ENCODE data around the gene LMTK2. TPM values are rescaled to one million over a fixed set of nuclear protein-coding genes. Genes with fewer than 3 reads are reported as not detected.

The LMTK2 gene
- total RNA-seq, 1 donor from 2014 or later = 10.2 TPM

DNA sequence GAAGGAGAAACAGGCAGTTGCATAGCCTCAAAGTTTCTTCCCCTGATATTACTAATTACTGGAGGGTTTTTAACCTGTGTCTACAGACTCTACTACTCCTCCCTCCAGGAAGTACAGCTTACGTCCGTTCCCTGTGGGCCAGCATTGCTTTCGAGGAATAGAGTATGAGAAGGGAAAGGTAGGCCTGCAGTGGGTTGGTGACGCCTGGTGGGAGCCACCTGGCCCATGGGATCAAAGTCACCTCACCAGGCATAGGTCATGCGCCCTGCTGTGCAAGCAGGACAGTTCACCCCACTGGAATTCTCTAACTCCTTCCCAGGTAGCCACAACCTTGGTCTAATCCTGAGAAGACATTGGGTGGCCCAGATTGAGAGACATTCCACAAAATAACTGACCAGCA, 29.8 kb downstream of the LMTK2 start:
- no peak for DNase-seq (ENCODE audit: low spot score)

DNA sequence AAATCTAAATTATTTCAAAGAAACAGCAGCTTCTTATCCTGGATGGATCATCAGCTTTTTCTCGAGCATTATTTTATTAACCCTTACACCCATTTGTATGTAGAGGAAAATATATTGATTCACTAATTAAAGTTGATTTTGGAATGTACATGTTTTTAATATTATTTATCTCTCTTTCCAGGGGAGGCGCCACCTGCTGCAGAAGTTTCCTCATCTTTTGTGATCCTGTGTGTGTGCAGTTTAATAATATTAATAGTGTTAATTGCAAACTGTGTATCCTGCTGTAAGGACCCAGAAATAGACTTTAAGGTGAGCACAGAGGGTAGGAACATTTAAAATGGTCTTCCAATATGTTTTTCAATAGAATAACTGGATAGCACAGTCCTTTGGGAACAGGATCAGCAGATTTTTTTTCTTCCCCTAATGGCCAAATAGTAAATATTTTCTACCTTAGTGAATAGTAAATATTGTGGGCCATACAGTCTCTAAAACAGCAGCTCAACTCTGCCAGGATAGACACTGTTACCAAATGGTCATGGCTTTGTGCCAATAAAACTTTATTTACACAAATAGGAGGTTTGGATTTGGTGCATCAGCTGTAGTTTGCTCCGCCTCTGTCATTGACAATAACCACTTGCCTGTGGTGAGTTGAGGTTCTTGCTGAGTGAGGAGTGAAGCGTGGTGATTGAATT, 30.6 kb downstream of the LMTK2 start:
- no peak for DNase-seq (ENCODE audit: low spot score)

DNA sequence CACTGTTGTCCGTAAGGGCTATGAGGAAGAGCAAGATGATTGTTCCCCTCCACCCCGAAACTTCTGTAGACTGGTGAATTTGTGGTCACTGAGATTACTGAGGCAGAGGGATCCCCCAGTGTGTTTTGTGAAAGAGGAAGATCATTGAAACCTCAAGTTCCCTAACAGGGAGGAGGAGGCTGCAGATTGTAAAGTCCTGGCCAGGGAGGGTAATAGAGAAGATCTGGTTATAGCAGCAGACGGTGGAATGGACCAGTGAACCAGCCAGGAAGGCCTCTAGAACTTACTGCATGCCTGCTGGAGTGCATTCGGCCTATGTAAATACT, 31.1 kb downstream of the LMTK2 start:
- no peak for DNase-seq (ENCODE audit: low spot score)

DNA sequence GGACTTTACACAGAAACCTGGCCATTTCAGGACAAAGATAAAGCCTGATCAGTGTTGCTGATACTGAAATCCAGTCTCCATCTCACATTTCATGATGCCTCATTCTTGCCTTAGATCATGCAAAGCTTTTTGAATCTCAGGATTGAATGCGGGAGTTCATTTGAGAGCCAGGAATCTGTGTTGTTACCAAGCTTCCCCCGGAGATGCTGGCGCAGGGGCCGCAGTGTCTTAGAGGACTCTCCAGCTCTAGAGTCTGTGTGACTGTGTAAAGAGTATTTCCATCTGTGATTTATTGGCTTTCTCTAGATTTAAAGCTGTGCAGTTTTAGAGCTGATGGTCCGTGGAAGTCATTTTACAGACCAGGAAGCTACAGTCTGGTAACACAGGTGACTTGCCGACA, 32.0 kb downstream of the LMTK2 start:
- no peak for DNase-seq (ENCODE audit: low spot score)

DNA sequence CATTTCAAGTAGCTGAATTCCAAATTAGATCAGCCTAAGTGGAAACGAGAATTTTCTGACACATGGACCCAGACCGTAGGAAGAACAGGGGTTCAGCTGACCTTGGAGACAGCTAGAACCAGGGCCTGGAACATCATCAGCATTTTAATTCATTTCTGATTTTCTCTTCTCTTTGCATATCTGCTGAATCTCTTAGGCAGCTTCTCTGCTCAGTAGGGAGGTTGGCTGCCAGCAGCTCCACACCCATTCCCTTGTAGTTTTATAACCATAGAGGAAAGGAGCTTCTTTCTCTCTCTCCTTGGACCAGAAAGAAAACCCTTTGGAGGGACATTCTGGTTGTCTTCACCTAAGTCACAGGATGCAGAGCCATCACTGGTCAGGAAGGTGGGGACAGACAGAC, 36.0 kb downstream of the LMTK2 start:
- DNase-seq (ENCODE audit: low spot score) = no peak

DNA sequence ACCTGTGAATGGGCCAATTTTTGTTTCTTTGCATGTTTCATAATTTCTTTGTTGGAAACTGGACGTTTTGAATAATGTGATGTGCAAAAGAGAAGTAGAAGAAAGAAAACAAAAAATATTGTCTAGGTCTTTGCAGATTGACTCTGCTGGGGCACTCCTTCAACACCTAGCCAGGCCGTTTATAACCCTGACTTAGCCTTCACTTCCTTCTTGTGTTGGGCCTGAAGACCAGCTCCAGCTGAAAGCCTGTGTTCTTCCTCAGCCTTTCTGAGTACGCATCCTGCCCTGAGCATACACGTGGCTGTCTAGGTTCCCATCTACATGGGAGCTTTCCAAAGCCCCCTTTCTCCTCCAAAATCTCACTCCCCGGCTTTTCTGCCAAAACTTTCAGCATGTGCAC, 41.9 kb downstream of the LMTK2 start:
- DNase-seq (ENCODE audit: low spot score) = no peak

DNA sequence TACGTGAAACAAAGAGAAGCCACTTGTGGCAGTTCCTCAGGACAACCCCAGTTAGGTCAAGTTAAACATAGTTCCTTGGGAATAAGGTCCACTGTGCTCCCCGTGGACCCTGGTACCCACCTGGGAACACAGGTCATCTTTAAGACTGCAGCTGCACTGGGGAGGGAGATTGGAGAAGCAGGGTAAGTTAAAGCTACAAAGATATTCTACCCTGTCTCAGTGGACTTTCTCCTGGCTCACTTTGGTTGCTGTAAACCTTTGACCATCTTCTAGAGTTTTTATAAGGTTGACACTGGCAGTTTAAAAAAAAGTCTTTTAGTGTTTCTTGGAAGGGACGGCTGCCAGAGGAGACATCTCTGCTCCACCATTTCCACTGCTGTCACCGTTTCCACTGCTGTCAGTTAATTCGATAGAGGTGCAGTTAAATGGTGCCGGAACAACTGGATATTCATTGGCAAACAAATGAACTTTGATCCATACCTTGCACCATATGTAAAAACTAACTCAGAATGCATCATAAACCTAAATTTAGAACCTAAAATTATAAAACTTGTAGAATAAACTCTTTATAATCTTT, 42.5 kb downstream of the LMTK2 start:
- no peak for DNase-seq (ENCODE audit: low spot score)

DNA sequence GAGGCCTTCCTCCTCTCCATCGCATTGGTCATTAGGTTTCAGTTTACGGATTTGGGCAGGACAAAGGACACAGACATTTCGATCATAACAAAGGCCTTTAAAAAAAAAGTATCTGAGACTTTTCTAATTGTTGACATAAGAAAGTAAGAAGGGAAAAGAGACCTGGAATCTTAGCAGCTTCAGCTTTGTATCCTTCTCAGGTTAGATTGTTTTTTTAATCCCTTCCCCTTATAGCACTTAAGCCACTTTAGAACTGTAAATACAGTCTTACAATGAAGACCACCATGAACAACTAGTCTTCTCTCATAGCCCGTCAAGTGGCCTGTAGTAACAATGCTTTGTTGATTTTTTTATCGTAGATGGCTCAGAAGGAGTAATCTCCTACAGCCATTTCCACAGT, 45.2 kb downstream of the LMTK2 start:
- DNase-seq (ENCODE audit: low spot score) = no peak

DNA sequence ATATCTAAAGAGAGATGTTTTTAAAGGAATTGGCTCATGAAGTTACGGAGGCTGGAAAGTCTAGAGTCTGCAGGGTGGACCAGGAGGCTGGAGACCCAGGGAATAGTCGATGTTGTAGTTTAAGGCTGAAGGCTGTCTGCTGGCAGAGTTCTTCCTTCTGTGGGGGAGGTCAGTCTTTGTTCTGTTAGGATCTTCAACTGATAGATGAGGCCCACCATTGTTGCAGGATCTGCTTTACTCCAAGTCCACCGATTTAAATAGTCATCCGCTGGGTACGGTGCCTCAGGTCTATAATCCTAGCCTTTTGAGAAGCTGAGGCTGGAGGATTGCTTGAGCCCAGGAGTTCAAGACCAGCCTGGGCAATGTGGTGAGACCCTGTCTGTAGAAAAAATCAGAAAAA, 50.0 kb downstream of the LMTK2 start:
- no peak for DNase-seq (ENCODE audit: low spot score)

DNA sequence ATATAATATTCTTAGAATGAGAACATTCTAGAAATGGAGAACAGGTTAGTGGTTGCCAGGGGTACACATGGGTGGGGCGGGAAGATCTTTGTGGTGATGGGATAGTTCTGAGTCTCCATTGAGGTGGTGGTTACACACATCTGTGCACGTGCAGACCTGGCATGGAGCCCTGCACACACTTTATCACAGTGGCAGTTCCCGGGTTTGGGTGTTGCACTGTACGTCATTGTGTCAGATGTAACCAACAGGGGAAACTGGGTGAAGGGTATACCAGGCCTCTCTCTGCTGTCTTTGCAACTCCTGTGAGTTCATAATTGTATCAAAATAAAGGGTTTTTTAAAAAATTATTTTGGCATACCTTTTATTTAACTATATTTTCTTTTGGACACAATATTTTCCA, 51.1 kb downstream of the LMTK2 start:
- no peak for DNase-seq (ENCODE audit: low spot score)

DNA sequence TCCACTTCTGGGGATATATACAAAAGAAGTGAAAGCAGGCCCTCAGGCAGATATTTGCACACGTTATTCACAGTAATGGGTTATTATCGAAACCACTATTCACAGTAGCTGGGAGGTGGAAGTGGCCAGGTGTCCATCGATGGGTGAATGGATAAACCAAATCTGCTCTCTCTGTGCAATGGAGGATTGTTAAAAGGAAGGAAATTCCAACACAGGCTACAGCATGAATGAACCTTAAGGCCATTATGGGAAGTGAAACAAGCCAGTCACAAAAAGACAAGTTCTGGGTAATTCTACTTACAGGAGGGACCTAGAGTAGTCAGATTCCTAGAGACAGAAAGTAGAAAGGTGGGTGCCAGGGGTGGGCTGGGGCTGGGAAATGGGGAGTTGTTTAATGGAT, 56.1 kb downstream of the LMTK2 start:
- DNase-seq (ENCODE audit: low spot score) = no peak

DNA sequence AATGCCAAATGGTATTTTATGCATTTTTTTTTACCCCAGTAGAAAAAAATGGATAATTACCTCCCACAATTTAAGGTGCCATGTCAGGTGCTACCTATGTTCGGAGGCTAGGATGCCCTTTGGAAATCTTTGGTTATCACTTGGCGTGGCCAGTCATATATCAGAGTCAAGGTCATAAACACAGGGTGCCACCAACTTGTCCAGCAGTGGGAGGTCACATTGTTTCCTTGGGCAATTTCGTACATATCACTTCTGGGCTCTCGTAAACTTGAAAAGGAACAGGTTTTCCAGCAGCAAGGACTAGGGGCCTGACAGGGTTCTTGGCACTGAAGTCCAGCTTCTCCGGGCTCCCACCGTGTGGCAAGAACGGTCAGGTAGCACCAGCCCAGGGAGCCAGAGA, 56.6 kb downstream of the LMTK2 start:
- DNase-seq (ENCODE audit: low spot score) = no peak

DNA sequence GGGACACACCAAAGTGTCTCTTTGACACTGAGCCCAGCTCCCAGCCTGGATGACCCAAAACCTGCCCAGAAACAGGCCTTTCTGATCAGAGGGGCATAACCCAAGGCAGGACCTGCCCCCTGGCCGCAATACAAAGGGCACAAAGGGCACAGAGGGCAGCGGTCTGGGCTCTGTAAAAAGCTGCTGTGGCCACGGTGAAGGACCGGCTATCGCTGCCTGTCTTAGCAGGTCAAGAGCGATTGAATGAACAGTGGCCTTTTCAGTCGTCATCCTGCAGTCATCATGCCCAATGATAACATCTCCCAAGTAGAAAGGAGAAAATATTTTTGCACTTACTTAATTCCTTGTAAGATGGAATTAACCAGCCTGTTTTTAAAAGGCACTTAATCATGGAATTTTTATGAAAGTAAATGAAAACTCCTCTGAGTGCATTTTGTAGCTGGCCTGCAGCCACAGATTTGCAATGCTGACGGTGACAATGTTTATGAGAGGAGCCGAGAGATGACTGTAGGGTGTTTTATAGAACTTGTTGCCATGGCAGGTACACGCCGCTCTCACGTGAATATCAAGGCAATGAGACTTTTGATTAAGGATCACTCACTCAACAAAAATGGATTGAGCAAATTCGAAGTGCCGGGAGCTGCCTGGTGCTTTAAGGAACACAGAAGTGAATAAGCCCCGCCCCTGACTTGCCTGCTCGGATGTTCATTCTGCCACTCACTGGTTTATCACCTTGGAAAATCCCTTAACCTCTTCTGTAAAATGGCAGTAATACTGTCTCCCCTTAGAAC, 57.2 kb downstream of the LMTK2 start:
- no peak for DNase-seq (ENCODE audit: low spot score)

DNA sequence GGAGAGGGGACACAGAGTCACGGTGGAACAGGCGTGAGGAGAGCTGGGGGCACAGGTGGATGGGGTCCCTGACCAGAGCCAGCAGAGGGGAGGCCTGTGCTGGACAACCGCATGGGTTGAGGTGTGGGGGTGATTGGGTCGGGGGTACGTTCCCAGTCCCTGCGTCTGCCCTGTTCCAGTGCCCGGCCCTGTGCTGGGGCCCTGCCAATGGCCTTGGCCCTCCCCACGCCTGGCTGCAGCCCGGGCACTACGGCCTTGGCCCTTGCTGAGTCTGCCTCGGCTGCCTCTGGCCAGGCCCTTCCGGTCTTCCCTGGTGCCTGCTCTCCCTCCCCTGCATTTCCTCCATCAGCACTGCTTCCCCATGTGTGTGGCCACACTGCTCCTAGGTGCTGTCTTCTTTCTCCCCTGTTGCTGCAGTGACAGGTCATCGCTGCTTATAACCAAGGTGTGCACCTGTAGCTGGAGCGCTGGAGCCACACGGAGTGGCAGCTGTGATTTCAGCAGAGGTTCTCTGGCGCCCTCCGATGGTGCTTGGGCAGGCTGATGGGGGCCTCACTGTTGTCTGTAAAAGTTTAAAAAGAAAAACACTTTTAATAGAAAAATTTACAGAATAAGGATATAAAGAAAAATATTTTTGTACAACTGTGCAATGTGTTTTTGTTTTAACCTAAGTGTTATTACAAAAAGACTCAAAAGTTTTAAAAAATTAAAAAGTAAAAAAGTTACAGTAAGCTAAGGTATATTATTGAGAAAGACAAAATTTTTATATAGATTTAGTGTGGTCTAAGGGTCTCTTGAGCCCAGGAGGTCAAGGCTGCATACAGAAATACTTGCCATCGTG, 59.4 kb downstream of the LMTK2 start:
- no peak for DNase-seq (ENCODE audit: low spot score)

DNA sequence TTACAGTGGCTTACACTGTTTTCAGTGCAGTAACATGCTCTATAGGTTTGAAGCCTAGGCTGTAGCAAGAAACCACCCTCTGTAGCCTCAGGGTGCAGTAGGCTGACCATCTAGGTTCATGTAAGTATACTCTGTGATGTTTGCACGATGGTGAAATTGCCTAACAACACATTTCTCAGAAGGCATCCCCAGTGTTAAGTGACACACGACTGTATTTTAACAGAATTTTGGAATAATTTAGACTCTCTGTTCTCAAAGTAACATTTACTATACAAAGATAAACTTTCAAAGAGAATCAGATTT, 60.0 kb downstream of the LMTK2 start:
- DNase-seq (ENCODE audit: low spot score) = no peak

DNA sequence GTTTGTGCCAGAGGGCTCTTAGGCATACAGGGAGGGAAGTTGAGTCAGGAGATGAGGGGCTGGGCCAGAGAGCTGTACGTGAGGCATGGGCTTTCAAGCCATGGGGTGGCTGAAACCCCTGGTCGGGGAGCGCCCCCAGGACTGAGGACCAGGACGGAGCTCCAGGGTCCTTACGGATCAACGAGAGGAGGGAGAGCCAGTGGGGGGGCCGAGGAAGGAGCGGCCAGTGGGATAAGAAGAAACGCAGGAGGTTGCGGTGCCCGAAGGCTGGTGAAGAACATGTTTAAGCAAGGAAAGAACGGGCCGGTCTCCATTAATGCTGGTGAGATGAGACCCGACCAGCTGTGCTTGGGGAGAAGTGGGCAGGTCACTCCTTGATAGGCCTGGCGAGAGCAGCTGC, 61.0 kb downstream of the LMTK2 start:
- DNase-seq (ENCODE audit: low spot score) = no peak

DNA sequence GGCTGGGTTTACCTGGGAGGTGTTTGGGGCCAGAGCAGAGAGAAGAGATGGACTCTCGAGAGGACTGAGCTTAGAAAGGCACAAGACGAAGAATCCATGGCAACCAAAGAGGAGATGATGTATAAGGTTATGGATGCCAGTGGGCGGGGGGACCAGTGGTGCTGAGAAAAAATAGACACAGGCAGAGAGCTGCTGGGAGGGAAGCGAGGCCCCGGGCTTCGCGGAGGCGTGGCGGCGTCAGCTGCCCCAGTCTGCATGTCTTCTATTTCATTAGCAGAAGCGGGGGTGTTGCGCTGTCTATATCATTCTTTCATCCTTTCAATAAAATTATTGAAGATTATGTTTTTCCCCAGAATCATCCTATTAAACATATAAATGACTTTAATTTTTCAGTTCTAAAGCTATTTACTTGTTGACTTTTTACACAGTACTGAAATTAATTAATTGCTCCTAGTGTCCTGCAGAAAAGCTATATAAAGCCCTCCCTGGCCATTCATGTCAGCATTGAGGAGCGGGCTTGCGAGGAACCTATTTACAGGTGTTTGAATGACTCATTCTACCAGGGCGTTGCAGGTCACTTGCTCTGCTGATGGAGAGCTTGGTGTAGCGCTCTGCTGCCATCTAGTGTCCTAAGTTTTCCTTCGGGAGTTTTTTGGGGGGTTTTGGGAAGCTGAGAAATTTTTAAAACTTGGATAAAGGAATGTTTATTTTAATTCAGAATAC, 61.7 kb downstream of the LMTK2 start:
- no peak for DNase-seq (ENCODE audit: low spot score)

DNA sequence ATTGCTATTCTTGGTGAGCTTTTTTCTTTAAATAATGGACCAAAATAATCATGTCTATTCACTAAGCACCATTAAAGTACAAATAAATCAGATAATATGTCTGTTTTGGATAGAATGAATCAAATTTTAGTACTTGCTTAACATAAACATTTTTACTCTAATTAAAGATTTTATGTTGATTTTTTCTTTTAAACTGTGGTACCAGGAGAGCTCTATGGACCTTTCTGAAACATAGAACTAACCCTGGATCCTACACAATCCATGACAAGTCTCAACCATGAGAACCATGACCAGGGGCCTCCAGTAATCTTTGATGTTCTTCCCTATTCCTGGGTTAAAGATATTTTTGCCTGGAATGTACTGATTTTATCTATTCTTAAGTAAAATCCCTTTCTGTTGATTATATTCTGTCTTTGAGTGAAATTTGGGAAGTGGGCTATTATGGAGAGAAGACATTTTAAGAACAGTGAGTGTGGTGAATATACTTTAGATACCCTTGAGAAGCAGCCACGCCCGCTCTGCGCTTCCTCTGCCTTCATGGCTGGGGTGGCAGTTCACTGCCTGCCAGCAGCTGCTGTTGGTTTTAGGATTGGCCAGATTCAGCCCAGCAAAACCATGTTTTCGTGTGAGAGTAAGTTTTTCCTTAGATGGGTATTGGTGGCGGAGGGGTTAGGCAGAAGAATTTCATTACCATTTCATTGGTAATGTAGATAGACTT, 62.4 kb downstream of the LMTK2 start:
- DNase-seq (ENCODE audit: low spot score) = no peak

DNA sequence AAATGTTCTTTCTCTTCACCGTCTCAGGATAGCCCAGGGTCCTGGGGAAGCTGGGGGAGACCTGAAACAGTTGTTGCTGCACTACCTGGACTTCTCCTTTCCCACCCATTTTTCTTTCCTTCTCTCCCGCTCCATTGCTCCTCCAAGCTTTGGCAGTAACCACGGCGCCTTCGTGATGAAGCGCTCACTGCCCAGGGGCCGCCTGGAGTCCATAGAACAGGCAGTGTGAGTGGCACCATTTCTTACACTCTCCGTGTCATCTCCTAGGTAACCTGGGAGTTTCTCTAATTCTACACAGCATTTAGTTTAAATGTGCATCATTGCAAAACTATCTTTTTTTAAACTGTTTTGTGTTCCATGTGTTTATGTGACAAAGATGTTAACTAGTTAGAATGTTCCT, 64.3 kb downstream of the LMTK2 start:
- DNase-seq (ENCODE audit: low spot score) = no peak

DNA sequence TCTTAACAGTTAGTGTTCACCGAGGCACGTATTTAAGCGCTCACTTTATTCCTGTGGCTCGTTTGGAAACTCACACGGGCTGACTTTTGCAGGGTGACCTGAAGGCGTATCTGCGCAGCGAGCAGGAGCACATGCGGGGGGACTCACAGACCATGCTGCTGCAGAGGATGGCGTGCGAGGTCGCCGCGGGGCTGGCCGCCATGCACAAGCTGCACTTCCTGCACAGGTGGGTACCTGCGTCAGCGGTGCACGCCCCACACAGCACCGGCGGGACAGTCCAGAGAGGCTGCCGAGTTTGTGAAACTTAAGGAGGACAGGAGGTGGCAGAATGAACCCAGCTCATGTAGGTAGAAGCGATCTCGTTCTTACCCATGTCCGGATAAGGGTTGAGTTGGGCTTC, 64.8 kb downstream of the LMTK2 start:
- DNase-seq (ENCODE audit: low spot score) = no peak
